ENCODE measurements around the gene SEC14L5. TPM values are rescaled to one million over a fixed set of nuclear protein-coding genes. Genes with fewer than 3 reads are reported as not detected.
A peak's percentile ranks its signal among the peaks of the same experiment; 100 is the strongest.

SEC14L5 gene
- total RNA-seq, 1 donor from 2014 or later, result 0.32 TPM

DNA sequence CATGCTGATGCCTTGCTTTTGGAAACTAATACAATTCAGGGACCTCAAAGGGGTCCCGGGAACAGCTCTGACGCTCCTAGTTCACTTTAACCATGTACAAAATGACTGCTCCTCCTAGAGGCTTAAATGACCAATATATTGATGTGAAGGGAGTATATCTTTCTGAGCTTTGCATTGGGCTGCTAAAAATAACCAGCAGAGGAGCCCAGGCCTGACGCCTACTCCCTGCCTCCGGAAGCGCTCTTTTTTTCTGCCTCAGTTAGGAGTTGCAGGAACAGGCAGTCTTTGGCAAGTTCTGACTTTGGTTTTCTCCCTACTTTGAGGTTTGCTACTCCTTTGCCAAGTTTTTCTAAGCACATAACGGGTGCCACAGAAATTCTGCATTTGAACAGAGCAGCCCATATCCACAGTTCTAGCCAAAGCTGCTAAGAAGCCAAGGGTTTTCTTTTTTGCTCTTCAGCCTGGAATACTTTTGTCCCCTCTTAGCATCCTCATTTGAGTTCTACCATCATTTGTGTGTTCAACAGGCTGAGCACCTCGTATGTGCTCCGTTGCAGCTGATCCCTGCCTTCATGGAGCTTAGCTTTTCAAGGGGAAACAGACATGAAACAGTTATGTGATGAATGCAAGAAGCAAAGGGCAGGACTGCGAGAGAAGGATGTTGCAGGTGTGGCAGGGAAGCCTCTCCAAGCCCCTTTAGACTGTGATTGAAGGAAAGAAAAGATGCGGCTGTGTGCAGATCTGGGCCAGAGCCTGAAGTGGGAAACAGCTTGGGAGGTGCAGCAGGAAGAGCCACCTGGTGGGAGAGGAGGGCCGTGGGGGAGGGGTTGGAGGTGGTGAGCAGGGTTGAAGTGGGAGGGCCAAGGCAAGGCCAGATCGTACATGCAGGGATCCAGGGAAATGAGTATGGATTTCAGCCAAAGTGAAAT is 78.4 kb downstream of the SEC14L5 start:
- Histone ChIP-seq H3K36me3 (ENCODE audit: insufficient read depth, low read length) (no peaks in the 10 kb centered on the region), H4K20me1 (ENCODE audit: insufficient read depth, low read length) (no peaks in the 10 kb centered on the region), H3K27me3 (ENCODE audit: insufficient read depth, low read length) (no peaks in the 10 kb centered on the region), H3K27ac (ENCODE audit: low read depth, low read length) (no peak overlapping the region), H3K4me1 (ENCODE audit: insufficient read depth, low read length) (peaks cover 26% of the 10 kb centered on the region), H3K4me2 (ENCODE audit: low read length) (no peak overlapping the region), H3K9ac (ENCODE audit: low read length) (no peak overlapping the region), H3K79me2 (ENCODE audit: insufficient read depth, low read length) (no peaks in the 10 kb centered on the region), H2AFZ (ENCODE audit: low read depth, low read length) (no peak overlapping the region), H3K9me3 (ENCODE audit: insufficient read depth, low read depth, low read length) (no peaks in the 10 kb centered on the region), H3K4me3 (ENCODE audit: insufficient read depth, low read depth, low read length) (no peak overlapping the region)
- peaks cover 17% of the 10 kb centered on the region for H3K4me1 Mint-ChIP-seq (ENCODE audit: low read depth, unreplicated experiment)
- no peaks in the 10 kb centered on the region for H3K27me3 Mint-ChIP-seq (ENCODE audit: low read depth, unreplicated experiment)
- peak; percentile 63 for DNase-seq (ENCODE audit: low read depth)
- no peaks in the 10 kb centered on the region for H3K9me3 Mint-ChIP-seq (ENCODE audit: unreplicated experiment)
- TF ChIP-seq EZH2 (IDR thresholded peaks at IDR 0.05; ENCODE audit: insufficient read depth, low read length) (no peak), CTCF (IDR thresholded peaks at IDR 0.05; ENCODE audit: insufficient read depth, low read depth, low read length) (no peak)
- no peak overlapping the region for H3K4me3 Mint-ChIP-seq (ENCODE audit: unreplicated experiment)
- H3K27ac Mint-ChIP-seq (ENCODE audit: unreplicated experiment), result peak overlapping the region; percentile 11
- H3K36me3 Mint-ChIP-seq (ENCODE audit: low read depth, unreplicated experiment), result no peaks in the 10 kb centered on the region
- no peak for FAIRE-seq

DNA sequence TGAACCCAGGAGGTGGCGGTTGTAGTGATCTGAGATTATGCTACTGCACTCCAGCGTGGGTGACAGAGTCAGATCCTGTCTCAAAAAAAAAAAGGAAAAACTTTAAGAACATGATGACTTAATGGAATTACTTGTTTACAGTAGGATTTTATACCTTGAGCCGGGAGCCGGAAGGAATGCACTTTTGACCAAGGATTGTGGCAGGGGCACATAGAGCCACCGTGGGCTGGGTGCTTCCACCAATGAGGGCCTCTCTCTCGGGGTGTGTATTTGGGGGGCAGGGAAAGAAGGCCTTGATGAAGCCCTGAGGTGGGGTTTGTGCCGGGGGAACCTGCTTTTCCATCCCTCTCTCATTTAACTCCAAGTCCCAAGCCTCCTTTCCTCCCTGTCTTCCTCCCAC is 82.3 kb downstream of the SEC14L5 start:
- H2AFZ ChIP-seq (ENCODE audit: low read depth, low read length), result no peak overlapping the region
- no peak overlapping the region for H3K9ac ChIP-seq (ENCODE audit: low read length)
- DNase-seq (ENCODE audit: low read depth) (no peak), FAIRE-seq (no peak)
- Mint-ChIP-seq H3K9me3 (ENCODE audit: unreplicated experiment) (no peaks in the 10 kb centered on the region), H3K27me3 (ENCODE audit: low read depth, unreplicated experiment) (no peaks in the 10 kb centered on the region), H3K36me3 (ENCODE audit: low read depth, unreplicated experiment) (no peaks in the 10 kb centered on the region), H3K4me1 (ENCODE audit: low read depth, unreplicated experiment) (peaks cover 23% of the 10 kb centered on the region), H3K27ac (ENCODE audit: unreplicated experiment) (peak overlapping the region; percentile 81), H3K4me3 (ENCODE audit: unreplicated experiment) (no peak overlapping the region)
- TF ChIP-seq CTCF (IDR thresholded peaks at IDR 0.05; ENCODE audit: insufficient read depth, low read depth, low read length), result no peak
- no peak for TF ChIP-seq EZH2 (IDR thresholded peaks at IDR 0.05; ENCODE audit: insufficient read depth, low read length)
- no peak overlapping the region for H3K4me3 ChIP-seq (ENCODE audit: insufficient read depth, low read depth, low read length)
- no peaks in the 10 kb centered on the region for H4K20me1 ChIP-seq (ENCODE audit: insufficient read depth, low read length)
- H3K27ac ChIP-seq (ENCODE audit: low read depth, low read length), result no peak overlapping the region
- H3K4me1 ChIP-seq (ENCODE audit: insufficient read depth, low read length), result peaks cover 26% of the 10 kb centered on the region
- no peaks in the 10 kb centered on the region for H3K36me3 ChIP-seq (ENCODE audit: insufficient read depth, low read length)
- no peaks in the 10 kb centered on the region for H3K27me3 ChIP-seq (ENCODE audit: insufficient read depth, low read length)
- H3K4me2 ChIP-seq (ENCODE audit: low read length), result no peak overlapping the region
- no peaks in the 10 kb centered on the region for H3K79me2 ChIP-seq (ENCODE audit: insufficient read depth, low read length)
- H3K9me3 ChIP-seq (ENCODE audit: insufficient read depth, low read depth, low read length), result no peaks in the 10 kb centered on the region

Measured in astrocyte (in vitro differentiated cells and primary cell).